Nephron (organoid): ENCODE results near the gene DDIT3.
"Not testable (repeated sequence)": the region's sequence is repeated elsewhere in the genome, so short reads cannot be mapped to it uniquely, and the experiment has no call there.

Experiments
- H3K27ac Mint-ChIP-seq, 3 experiments: 2 replicates each; pipeline ENCODE4 v1.8.0; 2020; ENCODE audit warnings: mixed read lengths in 3 of 3, mild to moderate bottlenecking in 2 of 3, moderate library complexity in 1 of 3
- H3K27me3 Mint-ChIP-seq: 2 replicates; pipeline ENCODE4 v1.8.0; 2021; ENCODE audit warnings: low read depth, mild to moderate bottlenecking, moderate library complexity, mixed read lengths
- H3K36me3 Mint-ChIP-seq: 2 replicates; pipeline ENCODE4 v1.8.0; 2020; ENCODE audit warnings: low read depth, mixed read lengths
- H3K4me1 Mint-ChIP-seq: 2 replicates; pipeline ENCODE4 v1.8.0; 2020; ENCODE audit warnings: mixed read lengths
- H3K4me3 Mint-ChIP-seq, 3 experiments: 2 replicates each; pipeline ENCODE4 v1.8.0; 2020; ENCODE audit warnings: mild to moderate bottlenecking in 3 of 3, mixed read lengths in 3 of 3, moderate library complexity in 2 of 3
- H3K9me3 Mint-ChIP-seq: 2 replicates; pipeline ENCODE4 v1.8.0; 2020; ENCODE audit warnings: mixed read lengths
- TF ChIP-seq, protein P1 (sequence below), 3 experiments: fragments of 200-600 bp; sonication (generic); IDR thresholded peaks; one replicate each; pipeline ENCODE4 v1.5.0; 2021; ENCODE audit warnings: antibody characterized with exemption in 3 of 3; ENCODE audit not compliant: unreplicated experiment in 3 of 3

The DDIT3 gene

DNA sequence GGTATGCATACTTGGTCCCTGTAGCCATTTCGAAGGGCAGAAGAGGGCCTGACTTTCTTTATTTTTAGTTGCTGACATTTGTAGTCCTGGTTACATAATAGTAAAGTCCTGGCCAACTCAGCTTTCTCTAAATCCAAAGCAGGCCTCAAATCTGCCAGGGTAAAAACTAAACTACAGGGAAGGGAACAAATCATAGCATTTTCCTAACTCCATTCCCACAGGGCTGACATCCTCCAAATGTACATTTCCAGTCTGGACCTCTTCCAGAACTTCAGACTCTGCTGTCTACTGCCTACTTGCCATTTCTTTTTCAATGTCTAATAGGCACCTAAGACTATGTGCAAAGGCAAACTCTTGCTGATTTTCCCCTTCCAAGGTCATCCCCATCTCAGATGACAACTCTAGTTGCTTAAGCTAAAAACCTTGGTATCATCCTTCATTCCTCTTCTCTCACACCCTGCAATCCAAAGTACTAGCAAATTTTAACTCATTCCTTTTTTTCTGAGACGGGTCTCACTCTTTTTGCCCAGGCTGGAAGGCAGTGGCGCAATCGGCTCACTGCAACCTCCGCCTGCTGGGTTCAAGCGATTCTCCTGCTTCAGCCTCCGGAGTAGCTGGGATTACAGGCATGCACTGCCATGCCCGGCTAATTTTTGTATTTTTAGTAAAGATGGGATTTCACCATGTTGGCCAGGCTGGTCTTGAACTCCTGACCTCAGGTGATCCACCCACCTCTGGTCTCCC is 2.0 kb downstream of the DDIT3 start:
- Mint-ChIP-seq H3K27me3 (no peaks in the 10 kb centered on the region), H3K36me3 (peaks cover 58% of the 10 kb centered on the region), H3K27ac (peak overlapping the region; percentile 39 to 99 (median 60)), H3K4me1 (peaks cover 40% of the 10 kb centered on the region), H3K9me3 (no peaks in the 10 kb centered on the region), H3K4me3 (peak overlapping the region; percentile 95 to 100 (median 98))
- TF ChIP-seq, protein P1, sequence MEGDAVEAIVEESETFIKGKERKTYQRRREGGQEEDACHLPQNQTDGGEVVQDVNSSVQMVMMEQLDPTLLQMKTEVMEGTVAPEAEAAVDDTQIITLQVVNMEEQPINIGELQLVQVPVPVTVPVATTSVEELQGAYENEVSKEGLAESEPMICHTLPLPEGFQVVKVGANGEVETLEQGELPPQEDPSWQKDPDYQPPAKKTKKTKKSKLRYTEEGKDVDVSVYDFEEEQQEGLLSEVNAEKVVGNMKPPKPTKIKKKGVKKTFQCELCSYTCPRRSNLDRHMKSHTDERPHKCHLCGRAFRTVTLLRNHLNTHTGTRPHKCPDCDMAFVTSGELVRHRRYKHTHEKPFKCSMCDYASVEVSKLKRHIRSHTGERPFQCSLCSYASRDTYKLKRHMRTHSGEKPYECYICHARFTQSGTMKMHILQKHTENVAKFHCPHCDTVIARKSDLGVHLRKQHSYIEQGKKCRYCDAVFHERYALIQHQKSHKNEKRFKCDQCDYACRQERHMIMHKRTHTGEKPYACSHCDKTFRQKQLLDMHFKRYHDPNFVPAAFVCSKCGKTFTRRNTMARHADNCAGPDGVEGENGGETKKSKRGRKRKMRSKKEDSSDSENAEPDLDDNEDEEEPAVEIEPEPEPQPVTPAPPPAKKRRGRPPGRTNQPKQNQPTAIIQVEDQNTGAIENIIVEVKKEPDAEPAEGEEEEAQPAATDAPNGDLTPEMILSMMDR (IDR thresholded peaks at IDR 0.05; ENCODE audit: unreplicated experiment in 3 of 3), result no peak

DNA sequence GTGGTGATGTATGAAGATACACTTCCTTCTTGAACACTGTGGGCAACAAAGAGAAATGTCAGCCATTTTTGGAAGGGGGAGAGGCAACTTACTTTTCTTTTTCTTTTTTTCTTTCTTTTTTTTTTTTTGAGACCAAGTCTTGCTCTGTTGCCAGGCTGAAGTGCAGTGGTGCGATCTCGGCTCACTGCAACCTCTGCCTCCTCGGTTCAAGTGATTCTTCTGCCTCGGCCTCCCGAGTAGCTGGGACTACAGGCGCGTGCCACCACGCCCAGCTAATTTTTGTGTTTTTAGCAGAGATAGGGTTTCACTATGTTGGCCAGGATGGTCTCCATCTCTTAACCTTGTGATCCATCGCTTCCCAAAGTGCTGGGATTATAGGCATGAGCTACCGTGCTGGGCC is 2.6 kb downstream of the DDIT3 start:
- H3K27ac Mint-ChIP-seq, result peak overlapping the region in 2 of 3 experiments; percentile 31 to 60
- H3K27me3 Mint-ChIP-seq, H3K9me3 Mint-ChIP-seq: not testable (repeated sequence)
- H3K4me3 Mint-ChIP-seq, result peak overlapping the region; percentile 62 to 100 (median 73)
- H3K4me1 Mint-ChIP-seq, result peaks cover 36% of the 10 kb centered on the region
- peaks cover 64% of the 10 kb centered on the region for H3K36me3 Mint-ChIP-seq

DNA sequence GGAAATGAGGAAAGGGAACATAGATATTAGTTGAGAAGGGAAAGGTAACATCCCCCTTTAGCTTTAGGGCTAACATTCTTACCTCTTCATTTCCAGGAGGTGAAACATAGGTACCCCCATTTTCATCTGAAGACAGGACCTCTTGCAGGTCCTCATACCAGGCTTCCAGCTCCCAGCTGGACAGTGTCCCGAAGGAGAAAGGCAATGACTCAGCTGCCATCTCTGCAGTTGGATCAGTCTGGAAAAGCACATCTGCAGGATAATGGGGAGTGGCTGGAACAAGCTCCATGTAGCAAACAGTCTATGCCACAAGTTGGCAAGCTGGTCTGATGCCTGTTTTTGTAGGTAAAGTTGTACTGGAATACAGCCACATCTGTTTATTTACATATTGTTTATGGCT is 3.1 kb downstream of the DDIT3 start:
- H3K4me3 Mint-ChIP-seq, result peak overlapping the region; percentile 62 to 80 (median 73)
- peaks cover 36% of the 10 kb centered on the region for H3K4me1 Mint-ChIP-seq
- H3K27ac Mint-ChIP-seq, result peak overlapping the region in 1 of 3 experiments; percentile 42
- TF ChIP-seq, protein P1 (IDR thresholded peaks at IDR 0.05; ENCODE audit: unreplicated experiment in 3 of 3), result no peak
- peaks cover 70% of the 10 kb centered on the region for H3K36me3 Mint-ChIP-seq
- no peaks in the 10 kb centered on the region for H3K27me3 Mint-ChIP-seq
- no peaks in the 10 kb centered on the region for H3K9me3 Mint-ChIP-seq

DNA sequence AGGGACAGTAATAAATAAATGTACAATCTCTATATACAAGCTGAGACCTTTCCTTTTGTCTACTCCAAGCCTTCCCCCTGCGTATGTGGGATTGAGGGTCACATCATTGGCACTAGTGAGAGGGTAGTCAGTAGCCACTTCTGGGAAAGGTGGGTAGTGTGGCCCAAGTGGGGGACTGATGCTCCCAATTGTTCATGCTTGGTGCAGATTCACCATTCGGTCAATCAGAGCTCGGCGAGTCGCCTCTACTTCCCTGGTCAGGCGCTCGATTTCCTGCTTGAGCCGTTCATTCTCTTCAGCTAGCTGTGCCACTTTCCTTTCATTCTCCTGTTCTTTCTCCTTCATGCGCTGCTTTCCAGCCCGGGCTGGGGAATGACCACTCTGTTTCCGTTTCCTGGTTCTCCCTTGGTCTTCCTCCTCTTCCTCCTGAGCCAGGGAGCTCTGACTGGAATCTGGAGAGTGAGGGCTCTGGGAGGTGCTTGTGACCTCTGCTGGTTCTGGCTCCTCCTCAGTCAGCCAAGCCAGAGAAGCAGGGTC is 3.6 kb downstream of the DDIT3 start:
- peak overlapping the region in 1 of 3 experiments; percentile 14 for H3K4me3 Mint-ChIP-seq
- H3K9me3 Mint-ChIP-seq, result no peaks in the 10 kb centered on the region
- peaks cover 31% of the 10 kb centered on the region for H3K4me1 Mint-ChIP-seq

DNA sequence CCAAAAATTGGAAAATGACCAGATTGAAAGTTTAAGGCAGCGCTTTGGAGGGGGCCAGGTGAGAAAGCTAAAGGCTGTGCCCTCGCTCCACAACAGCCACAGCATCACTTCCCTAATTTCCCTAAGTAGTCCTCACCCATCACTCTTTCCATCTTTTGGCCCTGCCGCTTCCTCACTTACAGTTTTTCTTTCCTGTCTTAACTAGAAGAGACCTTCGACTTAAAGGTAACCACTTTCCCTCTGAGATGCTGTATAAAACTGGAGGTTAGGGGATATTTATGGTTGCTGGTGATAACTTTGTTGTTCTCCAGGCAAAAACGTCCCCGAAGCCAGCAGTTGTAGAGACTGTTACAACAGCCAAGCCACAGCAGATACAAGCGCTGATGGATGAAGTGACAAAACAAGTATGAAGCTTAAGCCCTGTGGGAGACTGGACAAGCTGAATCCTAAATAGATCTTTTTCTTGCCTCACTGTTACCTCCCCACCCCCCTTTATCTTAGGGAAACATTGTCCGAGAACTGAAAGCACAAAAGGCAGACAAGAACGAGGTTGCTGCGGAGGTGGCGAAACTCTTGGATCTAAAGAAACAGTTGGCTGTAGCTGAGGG is 4.3 kb downstream of the DDIT3 start:
- H3K4me1 Mint-ChIP-seq, result peaks cover 26% of the 10 kb centered on the region
- H3K36me3 Mint-ChIP-seq, result peaks cover 78% of the 10 kb centered on the region
- H3K27ac Mint-ChIP-seq, result no peak overlapping the region
- TF ChIP-seq, protein P1 (IDR thresholded peaks at IDR 0.05; ENCODE audit: unreplicated experiment in 3 of 3), result no peak
- no peaks in the 10 kb centered on the region for H3K9me3 Mint-ChIP-seq
- H3K4me3 Mint-ChIP-seq, result peak overlapping the region in 1 of 3 experiments; percentile 14
- no peaks in the 10 kb centered on the region for H3K27me3 Mint-ChIP-seq

More for the DNA sequence above, 3.6 kb downstream of the DDIT3 start:
- TF ChIP-seq, protein P1 (IDR thresholded peaks at IDR 0.05; ENCODE audit: unreplicated experiment in 3 of 3), result no peak
- Mint-ChIP-seq H3K27ac (no peak overlapping the region), H3K27me3 (no peaks in the 10 kb centered on the region), H3K36me3 (peaks cover 75% of the 10 kb centered on the region)

DNA sequence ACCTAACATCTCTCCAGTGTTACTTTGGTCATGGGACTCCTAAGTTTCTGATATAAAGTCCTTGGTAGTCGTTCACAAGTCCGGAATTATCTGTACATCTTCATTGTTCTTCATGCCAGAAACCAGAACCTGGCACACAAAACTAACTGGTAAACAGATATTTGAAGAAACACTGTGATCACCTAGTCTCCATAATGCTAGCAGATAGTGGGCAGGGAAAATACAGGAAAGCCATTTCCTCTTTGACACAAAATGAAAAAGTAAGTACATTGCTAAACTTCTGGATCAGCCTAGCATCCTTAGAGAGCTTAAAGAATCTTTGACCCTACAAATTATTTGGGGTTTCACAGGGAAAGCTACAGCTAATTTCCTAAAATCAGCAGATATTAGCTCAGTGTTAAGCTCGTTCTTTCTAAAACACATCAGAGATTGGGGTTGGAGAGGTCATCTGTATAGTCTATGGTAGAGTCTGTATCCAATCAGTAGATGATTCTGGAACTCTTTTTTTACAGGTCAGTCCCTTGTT is 4.8 kb downstream of the DDIT3 start:
- TF ChIP-seq, protein P1 (IDR thresholded peaks at IDR 0.05; ENCODE audit: unreplicated experiment in 3 of 3), result no peak
- no peak overlapping the region for H3K4me3 Mint-ChIP-seq

More for the DNA sequence above, 4.8 kb downstream of the DDIT3 start:
- H3K27me3 Mint-ChIP-seq, result no peaks in the 10 kb centered on the region
- no peaks in the 10 kb centered on the region for H3K9me3 Mint-ChIP-seq
- no peak overlapping the region for H3K27ac Mint-ChIP-seq
- H3K36me3 Mint-ChIP-seq, result peaks cover 78% of the 10 kb centered on the region
- peaks cover 26% of the 10 kb centered on the region for H3K4me1 Mint-ChIP-seq
